Measurements from ENCODE around the gene AHNAK.
A peak's percentile ranks its signal among the peaks of the same experiment; 100 is the strongest.

AHNAK gene

DNA sequence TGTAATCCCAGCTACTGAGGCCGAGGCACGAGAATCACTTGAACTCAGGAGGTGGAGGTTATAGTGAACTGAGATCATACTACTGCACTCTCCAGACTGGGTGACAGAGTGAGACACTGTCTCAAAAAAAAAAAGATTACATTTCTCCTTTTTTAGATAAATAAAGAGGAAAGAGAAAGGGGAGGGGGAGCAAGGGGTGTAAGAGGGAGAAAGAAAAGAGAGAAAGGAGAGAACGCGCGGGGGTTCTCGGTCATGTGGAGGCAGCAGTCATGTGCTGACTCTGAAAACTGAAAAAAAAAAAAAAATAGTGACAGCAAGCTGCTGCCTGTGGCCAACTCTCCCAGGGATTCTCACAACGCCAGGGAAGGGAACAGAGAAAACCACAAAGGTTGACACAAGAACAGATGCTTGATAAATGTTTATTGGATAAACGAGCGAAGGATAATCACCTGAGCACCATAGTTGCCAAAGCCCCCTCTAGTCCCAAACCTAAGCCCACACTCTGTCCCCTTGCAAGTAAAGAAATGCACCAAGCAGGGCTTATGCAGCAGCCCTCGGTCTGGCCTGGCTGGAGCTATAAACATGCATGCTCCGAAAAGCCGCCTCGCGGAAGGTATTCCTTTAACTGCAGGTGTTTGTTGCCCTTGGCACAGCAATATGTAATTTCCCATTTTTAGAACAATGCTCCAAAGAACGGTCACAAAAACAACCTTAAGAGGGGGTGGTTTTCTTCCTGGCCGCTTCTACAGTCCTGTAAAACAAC lies 113.3 kb downstream of the AHNAK start:
- H3K4me3 ChIP-seq (replicated peaks; ENCODE audit: low read depth, low read length) = no peak overlapping the region
- no peak for TF ChIP-seq CTCF (IDR thresholded peaks at IDR 0.05; ENCODE audit: low read length, missing control alignments)
- DNase-seq (ENCODE audit: low read depth) = no peak

GRCh38 chr11:62432695-62433094 lies 113.9 kb downstream of the AHNAK start:
- no peak for DNase-seq (ENCODE audit: low read depth)
- H3K4me3 ChIP-seq (replicated peaks; ENCODE audit: low read depth, low read length) = no peak overlapping the region

DNA sequence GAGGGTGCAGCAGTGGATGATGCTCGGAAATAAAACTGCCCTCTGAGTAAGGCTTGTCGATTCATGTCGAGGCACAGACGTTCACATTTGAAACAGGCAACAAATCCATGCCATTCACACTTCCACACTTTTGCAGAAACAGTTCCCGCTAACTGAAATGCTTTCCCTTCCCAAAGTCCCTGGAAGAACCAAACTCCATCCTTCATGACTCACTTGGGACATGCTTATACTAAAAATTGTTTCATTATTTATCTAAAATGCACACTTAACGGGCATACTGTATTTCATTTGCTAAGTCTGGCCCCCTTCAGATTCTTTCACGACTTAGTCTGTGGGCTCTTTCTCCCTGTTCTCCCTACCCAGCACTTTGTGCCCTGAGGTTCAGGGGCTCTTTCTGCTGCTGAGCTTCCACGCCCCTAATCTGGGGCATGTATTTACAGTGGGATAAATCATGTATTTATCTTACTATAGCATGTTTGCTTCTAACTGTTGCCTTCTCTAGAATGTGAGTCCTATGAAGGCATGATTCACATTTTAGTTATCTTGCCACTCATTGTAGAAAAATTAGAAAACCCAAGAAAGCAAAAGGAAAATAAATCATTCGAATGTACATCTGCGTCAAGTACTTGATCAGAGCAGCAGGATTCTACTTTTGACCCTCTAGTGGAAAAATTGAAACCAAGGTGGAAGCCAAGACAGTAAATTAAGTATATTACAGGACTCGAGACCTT lies 115.3 kb downstream of the AHNAK start:
- H3K4me3 ChIP-seq (replicated peaks; ENCODE audit: low read depth, low read length) = no peak overlapping the region
- TF ChIP-seq CTCF (IDR thresholded peaks at IDR 0.05; ENCODE audit: low read length, missing control alignments) = no peak
- DNase-seq (ENCODE audit: low read depth) = peak; percentile 56

More at GRCh38 chr11:62432695-62433094, 113.9 kb downstream of the AHNAK start:
- no peak for TF ChIP-seq CTCF (IDR thresholded peaks at IDR 0.05; ENCODE audit: low read length, missing control alignments)

DNA sequence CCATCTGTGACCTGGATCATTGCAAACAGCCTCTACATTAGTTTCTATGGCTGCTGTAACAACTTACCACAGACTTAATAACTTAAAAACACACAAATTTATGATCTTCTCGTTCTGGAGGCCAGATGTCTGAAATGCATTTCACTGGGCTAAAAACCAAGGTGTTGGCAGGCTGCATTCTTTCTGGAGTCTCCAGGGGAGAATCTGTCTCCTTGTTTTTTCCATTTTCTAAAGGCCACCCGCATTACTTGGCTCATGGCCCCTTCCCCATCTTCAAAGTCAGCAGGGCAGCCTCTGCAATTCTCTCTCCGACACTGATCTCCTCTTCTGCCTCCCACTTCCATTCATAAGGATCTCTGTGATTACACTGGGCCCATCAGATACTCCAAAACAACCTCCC lies 116.2 kb downstream of the AHNAK start:
- no peak overlapping the region for H3K4me3 ChIP-seq (replicated peaks; ENCODE audit: low read depth, low read length)
- no peak for DNase-seq (ENCODE audit: low read depth)
- no peak for TF ChIP-seq CTCF (IDR thresholded peaks at IDR 0.05; ENCODE audit: low read length, missing control alignments)

DNA sequence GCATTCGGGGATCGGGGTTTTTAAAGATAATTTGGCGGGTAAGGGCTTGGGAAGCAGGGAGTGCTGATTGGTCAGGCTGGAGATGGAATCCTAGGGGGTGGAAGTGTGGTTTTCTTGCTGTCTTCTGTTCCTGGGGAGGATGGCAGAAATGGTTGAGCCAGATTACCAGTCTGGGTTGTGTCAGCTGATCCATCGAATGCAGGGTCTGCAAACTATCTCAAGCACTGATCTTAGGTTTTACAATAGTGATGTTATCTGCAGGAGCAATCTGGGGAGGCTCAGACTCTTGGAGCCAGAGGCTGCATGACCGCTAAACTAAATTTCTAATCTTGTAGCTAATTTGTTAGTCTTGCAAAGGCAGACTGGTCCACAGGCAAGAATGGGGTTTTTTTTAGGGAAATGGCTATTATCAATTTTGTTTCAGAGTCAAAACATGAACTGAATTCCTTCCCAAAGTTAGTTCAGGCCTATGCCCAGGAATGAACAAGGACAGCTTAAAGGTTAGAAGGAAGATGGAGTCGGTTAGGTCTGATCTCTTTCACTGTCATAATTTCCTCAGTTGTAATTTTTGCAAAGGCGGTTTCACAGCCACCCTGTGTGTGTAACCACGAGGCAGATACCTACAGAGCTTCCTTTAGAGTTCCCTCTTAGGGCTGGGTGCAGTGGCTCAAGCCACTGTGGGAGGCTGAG lies 117.6 kb downstream of the AHNAK start:
- no peak for DNase-seq (ENCODE audit: low read depth)
- no peak for TF ChIP-seq CTCF (IDR thresholded peaks at IDR 0.05; ENCODE audit: low read length, missing control alignments)

GRCh38 chr11:62427630-62428233 lies 118.9 kb downstream of the AHNAK start:
- TF ChIP-seq CTCF (IDR thresholded peaks at IDR 0.05; ENCODE audit: low read length, missing control alignments) = no peak
- H3K4me3 ChIP-seq (replicated peaks; ENCODE audit: low read depth, low read length) = no peak overlapping the region
- DNase-seq (ENCODE audit: low read depth) = peak; percentile 32

More for the DNA sequence above, 117.6 kb downstream of the AHNAK start:
- no peak overlapping the region for H3K4me3 ChIP-seq (replicated peaks; ENCODE audit: low read depth, low read length)
